DOHH2 (cell line): Measurements from ENCODE around the gene REG3A.

Experiments used
- EZH2phosphoT487 ChIP-seq: fragments of 200-600 bp; sonication (generic); IDR thresholded peaks from 2 replicates; pipeline ENCODE4 v1.6.1; 2017; ENCODE audit warnings: borderline replicate concordance, mild to moderate bottlenecking, antibody characterized with exemption, low read length, moderate library complexity, mixed read lengths
- TF ChIP-seq, protein P1 (sequence below): fragments of 200-600 bp; sonication (generic); IDR thresholded peaks from one replicate; pipeline ENCODE4 v1.5.1; 2014; ENCODE audit warnings: antibody characterized with exemption, mild to moderate bottlenecking, low read depth, low read length; ENCODE audit not compliant: poor library complexity, severe bottlenecking

DNA sequence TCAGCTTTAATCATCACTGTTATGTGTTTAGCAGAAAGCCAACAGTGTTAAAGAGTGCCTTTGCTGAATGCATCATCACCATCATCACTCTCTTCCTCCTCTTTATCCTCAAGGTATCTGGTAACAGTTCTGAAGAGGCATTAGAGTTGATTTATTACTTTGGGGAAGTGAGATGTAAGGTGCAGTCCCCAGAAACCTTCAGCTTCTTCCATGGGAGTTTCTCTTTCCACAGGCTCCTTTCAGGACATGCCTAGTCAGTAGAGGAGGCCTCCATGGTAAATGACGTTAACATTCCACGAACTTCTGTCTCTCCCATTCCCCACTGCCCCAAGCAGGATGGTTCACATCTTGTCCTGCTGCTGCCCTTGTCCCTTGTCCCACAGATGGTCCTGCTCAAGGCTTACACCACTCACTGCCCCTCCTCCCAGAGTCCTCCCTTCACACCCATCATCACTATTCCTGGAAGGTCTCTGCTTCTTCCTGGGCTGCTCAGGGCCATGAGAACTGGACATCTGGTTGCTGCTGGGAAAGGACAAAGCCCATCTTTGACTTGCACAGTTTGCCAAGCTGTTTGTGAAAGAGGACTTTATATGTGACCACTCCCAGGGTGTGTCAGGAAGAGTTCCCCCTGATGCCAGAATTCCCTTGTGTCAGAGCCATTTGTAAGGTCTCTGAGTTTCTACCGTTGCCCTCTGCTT, 44.6 kb downstream of the REG3A start:
- TF ChIP-seq, protein P1, sequence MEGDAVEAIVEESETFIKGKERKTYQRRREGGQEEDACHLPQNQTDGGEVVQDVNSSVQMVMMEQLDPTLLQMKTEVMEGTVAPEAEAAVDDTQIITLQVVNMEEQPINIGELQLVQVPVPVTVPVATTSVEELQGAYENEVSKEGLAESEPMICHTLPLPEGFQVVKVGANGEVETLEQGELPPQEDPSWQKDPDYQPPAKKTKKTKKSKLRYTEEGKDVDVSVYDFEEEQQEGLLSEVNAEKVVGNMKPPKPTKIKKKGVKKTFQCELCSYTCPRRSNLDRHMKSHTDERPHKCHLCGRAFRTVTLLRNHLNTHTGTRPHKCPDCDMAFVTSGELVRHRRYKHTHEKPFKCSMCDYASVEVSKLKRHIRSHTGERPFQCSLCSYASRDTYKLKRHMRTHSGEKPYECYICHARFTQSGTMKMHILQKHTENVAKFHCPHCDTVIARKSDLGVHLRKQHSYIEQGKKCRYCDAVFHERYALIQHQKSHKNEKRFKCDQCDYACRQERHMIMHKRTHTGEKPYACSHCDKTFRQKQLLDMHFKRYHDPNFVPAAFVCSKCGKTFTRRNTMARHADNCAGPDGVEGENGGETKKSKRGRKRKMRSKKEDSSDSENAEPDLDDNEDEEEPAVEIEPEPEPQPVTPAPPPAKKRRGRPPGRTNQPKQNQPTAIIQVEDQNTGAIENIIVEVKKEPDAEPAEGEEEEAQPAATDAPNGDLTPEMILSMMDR = no peak
- TF ChIP-seq EZH2phosphoT487 = no peak
